Measurements from ENCODE around the gene MEF2D.

GRCh38 chr1:156455362-156455761, 45.2 kb downstream of the MEF2D start:
- TF ChIP-seq, protein P1, sequence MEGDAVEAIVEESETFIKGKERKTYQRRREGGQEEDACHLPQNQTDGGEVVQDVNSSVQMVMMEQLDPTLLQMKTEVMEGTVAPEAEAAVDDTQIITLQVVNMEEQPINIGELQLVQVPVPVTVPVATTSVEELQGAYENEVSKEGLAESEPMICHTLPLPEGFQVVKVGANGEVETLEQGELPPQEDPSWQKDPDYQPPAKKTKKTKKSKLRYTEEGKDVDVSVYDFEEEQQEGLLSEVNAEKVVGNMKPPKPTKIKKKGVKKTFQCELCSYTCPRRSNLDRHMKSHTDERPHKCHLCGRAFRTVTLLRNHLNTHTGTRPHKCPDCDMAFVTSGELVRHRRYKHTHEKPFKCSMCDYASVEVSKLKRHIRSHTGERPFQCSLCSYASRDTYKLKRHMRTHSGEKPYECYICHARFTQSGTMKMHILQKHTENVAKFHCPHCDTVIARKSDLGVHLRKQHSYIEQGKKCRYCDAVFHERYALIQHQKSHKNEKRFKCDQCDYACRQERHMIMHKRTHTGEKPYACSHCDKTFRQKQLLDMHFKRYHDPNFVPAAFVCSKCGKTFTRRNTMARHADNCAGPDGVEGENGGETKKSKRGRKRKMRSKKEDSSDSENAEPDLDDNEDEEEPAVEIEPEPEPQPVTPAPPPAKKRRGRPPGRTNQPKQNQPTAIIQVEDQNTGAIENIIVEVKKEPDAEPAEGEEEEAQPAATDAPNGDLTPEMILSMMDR (IDR thresholded peaks at IDR 0.05) = no peak
- no peak for TF ChIP-seq POLR2A (IDR thresholded peaks at IDR 0.05)

All from uterus (tissue), 2 donors.